HG03196 (cell line): ENCODE results near the gene CD52.

Source experiments
- ATAC-seq: cut with Tn5 transposase; IDR thresholded peaks from one replicate; pipeline ENCODE4 v1.9.1; 2021; ENCODE audit not compliant: unreplicated experiment

The CD52 gene, protein sequence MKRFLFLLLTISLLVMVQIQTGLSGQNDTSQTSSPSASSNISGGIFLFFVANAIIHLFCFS

DNA sequence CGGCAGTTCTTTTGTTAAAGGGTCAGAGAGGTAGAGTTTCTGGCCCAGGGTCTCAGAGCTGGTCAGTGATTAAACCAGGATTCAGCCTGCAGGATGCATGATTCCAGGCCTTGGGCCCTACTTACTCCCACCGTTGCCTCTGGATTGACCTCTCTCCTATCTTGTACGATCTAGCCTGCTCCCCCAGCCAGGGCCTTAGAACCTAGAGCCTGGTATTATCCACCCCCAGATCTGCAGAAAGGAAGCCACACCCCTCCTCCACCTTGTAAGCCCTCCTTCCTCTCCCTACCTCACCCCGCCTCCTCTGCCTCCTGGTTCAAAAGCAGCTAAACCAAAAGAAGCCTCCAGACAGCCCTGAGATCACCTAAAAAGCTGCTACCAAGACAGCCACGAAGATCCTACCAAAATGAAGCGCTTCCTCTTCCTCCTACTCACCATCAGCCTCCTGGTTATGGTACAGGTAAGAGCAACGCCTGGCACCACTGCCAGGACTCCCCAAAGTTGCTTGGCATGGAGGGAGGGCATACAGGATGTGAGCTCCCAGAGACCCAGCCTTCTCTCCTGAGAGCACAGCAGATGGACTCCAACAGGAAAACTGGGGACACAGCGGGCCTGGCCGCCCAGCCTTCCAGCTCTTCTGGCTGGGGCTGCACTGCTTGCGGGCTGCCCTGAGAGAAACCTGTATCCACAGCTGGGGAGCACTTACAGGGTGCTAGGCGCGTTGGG, at the start of gene CD52:
Gene CD52 (plus strand): TSS at position 347 of the 726 bp plus-strand sequence. CDS start 60 bp downstream, at position 407.
- no peak for ATAC-seq

DNA sequence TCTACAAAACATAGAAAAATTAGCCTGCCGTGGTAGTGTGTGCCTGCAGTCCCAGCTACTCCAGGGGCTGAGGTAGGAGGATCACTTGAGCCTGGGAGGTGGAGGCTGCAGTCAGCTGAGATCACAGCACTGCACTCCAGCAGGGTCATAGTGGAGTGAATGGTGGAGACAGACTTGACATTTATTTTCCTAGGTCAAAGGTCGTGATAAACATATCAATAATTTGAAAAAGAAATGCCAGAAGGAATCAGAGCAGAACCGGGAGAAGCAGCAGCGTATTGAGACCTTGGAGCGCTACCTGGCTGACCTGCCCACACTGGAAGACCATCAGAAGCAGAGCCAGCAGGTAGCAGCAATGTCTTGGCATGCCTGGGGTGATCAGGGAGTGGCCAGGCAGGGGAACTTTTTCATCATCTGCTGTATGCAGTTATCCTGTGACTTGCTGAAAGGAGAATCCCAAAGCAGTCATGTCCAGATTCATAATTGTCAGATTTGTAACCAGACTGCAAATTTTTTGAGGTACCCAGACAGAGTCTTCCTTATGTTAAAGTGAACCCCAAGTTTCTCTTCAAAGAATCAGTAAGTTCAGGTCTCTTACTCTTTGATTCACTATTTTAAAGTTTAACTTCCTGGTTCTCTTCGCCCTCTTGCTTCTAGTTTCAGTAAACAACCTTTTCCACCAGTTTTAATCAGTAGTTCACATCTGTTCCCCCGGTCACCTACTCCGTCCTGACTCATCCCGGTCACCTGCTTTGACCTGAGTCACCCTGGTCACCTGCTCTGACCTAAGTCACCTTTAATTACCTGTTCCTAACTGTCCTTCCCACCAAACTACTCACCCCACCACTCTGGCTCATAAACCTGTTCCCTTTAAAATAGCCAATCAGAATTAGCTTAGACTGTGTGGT, 49.2 kb upstream of the CD52 start:
- no peak for ATAC-seq

DNA sequence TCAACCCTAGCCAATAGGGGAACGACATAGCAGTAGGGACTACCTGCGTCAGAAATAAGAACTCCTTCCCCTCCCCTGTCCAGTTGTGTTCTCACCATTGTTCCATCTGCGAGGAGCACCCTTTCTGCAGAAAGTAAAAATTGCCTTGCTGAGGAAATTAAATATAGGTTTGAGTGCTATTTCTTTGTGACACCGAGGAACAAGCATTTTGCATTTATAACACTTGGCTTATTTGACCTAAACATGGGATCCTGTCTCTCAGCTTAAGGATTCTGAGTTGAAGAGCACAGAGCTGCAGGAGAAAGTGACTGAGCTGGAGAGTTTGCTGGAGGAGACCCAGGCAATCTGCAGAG, 48.6 kb upstream of the CD52 start:
- no peak for ATAC-seq

DNA sequence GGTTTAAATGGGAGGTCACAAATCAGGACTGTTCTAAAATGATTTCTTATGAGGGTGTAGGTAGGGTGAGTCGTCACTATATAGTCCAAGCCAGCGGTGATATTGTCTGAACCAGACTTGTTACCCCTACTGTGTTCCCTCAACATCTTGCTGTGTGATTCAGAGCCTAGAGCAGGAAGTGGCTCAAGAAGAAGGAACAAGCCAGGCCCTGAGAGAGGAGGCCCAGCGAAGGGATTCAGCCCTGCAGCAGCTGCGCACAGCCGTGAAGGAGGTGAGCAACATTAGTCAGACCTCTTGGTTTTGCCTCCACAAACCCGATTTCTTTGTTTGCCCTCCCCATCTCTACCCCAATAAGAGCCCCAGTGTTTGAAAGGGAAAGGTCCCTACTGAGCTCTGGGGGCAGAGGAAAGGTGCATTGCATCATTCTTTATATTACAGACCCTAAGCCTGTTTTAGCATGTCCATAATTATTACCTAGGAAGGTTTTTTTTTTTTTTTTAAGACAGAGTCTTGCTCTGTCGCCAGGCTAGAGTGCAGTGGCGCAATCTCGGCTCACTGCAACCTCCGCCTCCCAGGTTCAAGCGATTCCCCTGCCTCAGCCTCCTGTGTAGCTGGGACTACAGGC, 42.8 kb upstream of the CD52 start:
- no peak for ATAC-seq

DNA sequence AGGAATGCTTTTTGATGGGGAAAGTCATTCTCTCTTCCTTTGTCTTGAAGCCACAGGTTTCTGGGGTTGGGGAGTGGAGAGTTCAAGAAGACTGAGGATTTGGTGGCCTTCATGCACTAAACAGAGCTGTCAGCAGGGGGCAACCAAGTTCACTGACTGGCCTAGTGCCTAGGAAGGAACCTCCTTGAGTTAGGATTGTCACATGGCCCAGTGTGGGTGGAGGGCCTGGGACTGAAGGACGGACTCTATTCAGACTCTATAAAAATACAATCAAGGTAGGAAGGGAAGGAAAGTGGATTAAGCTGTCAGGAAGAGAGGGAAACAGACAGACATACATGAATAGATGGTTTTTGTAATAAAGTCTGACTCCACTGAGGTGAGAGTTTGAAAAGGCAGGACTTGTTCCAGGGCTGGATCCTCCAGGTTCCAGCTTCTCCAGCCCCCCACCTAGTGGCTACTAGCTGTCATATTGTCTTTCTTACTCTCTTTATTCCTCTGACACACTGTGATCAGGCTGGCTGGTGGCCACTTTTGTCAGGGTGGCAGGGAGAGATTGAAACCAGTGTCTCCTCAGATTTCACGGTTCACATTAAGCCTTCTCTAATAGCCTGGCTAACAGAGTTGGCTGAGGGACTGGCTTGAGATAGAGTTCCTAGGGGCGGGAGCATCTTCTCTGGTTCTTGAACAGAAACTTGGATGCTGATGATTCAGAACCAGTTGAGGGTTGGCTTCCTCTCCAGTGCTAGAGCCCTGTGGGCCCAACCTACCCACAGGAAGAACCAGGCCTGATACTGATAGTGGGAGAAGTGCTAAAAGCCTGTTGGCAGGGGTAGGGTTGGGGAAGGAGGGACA, 42.0 kb upstream of the CD52 start:
- ATAC-seq = no peak

DNA sequence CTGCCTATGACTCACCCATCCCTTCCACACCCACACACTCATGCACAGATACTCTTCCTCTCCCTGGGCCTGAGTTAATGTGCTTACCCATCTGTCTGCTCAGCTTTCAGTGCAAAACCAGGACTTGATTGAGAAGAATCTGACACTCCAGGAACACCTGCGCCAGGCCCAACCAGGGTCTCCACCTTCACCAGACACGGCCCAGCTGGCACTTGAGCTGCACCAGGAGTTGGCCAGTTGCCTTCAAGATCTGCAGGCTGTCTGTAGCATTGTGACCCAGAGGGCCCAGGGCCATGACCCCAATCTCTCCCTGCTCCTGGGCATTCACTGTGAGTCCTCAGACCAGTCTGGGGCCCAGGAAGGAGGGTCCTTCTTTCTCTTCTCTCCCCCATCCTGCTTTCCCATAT, 41.3 kb upstream of the CD52 start:
- no peak for ATAC-seq

DNA sequence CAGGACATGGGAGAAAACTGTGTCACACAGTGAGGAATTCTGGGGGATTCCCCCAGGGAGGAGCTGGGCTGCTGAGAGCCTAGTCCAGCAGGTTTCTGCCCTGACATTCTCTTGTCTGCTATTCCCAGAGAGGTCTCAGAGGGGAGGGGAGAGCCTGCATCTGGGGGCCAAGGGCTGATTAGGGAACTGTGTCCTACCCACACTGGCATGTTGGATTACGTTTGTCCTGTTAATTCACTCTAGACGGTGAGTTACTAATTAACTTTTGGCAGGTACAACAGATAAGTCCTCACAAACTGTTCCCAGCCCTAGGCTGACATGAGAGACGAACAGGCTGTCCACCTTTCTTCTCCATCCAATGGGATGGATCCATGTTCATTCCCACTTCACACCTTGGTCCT, 40.5 kb upstream of the CD52 start:
- ATAC-seq = no peak

DNA sequence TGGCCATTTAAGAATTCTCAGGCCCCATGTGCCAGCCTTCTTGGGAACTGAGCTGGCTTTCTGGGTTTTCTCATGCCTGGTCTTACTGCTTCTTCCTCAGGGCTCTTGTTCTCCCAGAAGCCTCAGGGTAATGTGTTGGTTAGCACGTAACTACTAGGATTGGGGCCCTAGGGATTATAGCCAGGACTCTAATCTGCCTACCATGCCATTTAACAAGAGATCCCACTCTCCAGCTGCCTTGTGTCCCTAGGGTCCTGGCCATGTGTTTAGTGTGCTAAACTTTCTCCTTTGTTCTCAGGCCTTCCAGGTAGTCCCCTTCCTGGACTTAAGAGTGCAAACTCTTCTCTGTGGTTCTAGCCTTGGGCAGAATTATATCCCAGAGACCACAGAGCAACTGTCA, 40.0 kb upstream of the CD52 start:
- ATAC-seq = no peak

DNA sequence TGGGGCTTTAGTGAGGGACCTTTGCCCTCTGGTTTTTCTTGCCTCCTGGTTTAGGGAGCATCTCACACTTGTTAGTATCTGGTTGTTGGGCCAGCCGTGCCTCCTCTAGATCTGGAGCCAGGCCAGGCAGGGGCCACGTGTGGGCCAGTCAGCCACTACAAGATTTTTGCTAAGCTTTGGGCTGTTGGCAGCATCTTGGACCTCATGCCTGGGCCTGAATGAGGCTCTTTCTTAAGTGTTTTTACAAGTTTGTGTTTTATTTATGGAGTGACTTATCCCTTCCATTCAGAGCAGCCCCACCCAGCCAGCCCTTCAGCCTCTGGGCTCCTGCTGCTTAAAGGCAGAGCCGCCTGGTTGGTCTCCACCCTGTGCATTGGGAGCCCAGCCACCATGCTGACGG, 39.5 kb upstream of the CD52 start:
- no peak for ATAC-seq

DNA sequence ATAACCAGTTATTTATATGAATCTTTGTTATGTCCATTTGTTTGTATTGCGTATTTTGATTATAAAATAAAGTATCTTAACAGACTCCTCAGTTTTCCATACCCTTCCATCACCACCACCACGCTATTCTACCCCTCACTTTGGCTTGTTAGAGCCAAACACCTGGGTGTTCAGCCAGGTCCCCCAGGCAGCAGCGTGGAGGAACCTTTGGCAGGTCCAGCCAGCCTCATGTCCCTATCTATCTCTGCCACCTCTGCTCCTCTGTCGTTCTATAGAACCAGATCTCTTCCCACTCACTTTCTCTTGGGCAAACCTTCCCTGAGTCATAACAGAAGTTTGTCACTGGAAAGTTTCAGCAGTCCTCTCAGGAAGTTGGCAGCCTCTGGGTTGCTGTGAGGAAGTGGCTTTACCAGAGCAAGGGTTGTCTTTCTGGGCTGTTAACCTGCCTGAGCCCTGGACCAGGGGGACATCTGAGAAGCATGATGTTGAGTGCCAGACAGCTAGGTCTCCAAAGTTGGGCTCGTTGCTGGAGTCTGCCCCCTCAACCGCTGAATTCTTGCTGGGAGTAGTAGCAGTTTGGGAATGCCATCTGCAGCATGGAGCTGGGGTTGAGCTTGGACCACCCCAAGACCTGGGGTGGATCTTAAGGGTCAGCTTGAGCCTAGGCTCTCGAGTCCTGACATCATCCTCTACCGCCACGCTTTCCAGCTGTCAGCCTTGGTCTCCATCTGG, 38.9 kb upstream of the CD52 start:
- no peak for ATAC-seq

DNA sequence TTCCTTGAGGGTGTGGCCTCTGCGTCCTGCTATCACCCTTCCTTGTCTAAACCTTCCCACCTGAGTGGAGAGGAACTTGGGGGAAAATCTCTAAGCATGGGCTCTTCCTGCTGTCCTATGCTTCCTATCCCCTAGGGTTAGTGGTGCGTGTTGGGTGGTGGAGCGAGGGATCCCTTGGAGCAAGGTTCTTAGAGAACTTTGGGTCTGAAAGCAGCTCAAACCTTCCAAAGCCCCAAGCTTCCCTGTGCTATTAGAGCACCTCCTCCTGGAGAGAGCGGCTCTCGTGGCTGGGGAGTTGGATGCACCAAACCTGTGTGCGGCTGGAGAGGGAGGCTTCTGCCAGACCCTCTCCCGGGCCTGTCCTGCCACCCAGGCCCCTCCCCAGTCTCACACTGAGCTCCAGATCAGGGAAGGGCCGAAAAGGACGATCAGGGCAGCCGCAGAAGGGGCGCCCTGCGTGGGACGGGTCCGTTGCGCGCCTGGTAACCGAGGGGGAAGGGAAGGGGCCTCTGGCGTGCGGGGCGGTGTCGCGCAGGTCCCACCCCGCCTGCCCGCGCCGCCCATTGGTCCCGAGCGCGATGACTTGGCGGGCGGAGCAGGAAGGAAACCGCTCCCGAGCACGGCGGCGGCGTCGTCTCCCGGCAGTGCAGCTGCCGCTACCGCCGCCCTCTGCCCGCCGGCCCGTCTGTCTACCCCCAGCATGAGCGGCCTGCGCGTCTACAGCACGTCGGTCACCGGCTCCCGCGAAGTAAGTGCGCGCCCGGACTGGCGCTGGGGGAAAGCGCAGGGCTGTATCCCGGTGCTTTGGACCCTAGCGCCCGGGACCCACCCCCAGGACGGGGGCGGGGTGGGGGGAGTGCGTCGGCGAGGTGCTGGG, 38.1 kb upstream of the CD52 start, which contains the start of gene SH3BGRL3:
Gene SH3BGRL3 (plus strand): TSS at position 631 of the 877 bp plus-strand sequence. CDS start 70 bp downstream, at position 701.
- ATAC-seq = peak; percentile 48

DNA sequence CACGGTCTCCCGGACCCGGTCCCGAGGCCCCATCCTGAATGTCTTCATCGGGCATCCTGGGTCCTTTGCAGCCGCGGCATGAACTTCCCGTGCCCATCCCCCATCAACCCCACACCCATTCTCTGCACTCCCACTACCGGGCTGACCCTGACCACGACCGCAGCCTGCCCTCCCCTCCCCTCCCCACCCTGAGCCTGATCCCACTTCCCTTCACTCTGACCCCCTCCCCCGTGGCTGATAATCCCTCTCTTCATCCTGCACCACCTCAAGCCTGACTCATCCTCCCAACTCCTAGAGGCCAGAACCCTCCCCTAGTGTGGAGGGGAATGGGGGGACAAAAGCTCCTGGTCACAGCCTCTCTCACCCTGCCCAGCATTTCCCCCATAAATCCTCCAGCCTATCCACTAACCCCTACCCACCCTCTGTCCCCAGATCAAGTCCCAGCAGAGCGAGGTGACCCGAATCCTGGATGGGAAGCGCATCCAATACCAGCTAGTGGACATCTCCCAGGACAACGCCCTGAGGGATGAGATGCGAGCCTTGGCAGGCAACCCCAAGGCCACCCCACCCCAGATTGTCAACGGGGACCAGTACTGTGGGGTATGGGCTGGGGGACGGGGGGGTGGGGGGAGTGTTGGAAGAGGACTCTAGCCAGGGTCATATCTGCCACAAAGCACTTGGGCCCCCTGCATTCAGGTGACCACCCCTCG, 37.3 kb upstream of the CD52 start:
- ATAC-seq = no peak

DNA sequence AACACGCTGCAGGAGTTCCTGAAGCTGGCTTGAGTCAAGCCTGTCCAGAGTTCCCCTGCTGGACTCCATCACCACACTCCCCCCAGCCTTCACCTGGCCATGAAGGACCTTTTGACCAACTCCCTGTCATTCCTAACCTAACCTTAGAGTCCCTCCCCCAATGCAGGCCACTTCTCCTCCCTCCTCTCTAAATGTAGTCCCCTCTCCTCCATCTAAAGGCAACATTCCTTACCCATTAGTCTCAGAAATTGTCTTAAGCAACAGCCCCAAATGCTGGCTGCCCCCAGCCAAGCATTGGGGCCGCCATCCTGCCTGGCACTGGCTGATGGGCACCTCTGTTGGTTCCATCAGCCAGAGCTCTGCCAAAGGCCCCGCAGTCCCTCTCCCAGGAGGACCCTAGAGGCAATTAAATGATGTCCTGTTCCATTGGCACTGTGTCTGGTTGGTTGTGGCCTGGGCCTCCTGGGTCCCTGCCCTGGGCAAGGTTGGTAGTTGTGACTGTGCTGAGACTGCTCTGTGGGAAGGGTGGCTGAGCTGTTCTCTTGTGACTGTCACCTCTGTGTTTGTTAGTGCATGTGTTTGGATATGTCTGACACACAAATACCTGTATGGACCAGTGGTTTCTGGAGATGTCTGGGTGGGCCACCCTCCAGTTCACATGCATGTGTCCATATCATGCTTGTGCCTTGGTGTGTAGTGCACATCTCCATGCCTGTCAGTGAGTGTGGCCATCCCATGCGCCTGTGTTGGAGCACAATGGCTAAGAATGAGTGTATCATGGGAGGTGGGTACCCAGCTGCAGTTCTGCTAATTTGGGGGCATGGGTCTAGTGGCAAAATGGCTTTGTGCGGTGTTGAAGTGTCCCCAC, 36.4 kb upstream of the CD52 start:
- ATAC-seq = no peak

DNA sequence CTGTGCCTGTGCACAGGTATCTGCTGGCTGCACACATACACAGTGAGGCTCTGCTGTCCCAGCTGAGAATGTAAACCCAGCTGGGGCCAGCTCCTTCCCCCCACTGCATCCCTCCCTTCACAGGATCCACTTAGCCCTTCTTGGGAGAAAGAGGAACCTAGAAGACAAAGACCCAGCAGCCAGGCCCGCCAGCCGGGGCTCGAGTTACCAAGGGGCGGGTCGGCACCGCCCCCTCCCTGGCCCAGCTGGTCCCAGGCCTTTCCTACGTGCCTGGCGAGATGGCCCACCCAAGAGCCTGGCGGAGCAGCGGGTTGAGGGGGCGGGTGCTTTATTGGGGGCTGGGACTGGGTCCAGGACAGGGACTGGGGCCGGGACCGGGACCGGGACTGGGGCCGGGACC, 35.8 kb upstream of the CD52 start:
- no peak for ATAC-seq

DNA sequence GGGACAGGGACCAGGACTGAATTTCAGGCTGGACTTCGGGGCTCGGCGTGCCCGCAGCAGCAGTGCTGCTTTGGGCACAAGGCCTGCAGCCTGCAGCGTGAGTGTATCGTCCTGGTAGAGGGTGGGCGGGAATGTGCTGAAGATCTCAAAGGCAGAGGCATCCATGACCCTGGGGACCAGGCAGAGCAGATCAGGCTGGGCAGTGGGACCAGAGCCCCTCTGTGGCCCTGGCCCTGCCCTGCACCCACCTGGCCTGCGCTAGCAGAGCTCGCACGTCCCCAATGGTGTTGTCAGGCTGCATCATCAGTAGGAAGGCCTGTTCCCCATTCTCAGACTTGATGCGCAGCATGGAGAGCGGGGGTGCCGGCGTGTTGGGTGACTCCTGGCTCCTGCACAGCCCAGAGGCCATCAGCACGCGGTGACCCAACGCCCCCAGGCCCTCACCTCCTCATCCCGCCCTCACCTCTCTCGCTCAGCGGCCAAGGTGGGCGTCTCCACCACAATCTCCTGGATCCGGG, 35.3 kb upstream of the CD52 start:
- ATAC-seq = no peak

DNA sequence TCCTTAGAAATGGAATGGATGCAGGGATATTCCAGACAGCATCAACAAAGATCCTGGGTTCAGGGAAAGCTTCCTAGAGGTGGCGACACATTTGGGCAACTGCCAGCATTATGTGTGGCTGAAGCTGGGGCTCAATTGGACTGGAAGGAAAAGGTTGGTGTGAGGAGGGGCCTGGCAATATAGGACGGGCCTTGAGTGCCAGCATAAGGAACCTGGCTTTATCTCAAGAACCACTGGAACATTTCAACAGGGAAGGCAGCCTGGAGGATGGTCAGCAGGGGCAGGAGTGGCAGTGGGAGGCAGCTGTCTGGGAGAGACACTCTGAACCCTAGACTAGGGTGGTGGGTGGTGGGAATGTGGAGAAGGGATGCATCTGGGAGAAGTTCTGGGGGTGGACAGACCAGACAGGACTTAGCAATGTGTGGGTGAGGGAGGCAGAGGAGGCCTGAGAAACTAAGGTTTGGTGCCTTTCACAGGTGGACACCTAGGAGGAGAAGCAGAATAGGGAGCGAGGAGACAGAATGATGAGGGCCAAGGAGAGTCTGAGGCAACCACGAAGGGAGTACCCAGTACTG, 34.4 kb upstream of the CD52 start:
- ATAC-seq = no peak
